ENCODE results near the gene POU6F2.
"Not testable (repeated sequence)": the region's sequence is repeated elsewhere in the genome, so short reads cannot be mapped to it uniquely, and the experiment has no call there.

POU6F2 gene

DNA sequence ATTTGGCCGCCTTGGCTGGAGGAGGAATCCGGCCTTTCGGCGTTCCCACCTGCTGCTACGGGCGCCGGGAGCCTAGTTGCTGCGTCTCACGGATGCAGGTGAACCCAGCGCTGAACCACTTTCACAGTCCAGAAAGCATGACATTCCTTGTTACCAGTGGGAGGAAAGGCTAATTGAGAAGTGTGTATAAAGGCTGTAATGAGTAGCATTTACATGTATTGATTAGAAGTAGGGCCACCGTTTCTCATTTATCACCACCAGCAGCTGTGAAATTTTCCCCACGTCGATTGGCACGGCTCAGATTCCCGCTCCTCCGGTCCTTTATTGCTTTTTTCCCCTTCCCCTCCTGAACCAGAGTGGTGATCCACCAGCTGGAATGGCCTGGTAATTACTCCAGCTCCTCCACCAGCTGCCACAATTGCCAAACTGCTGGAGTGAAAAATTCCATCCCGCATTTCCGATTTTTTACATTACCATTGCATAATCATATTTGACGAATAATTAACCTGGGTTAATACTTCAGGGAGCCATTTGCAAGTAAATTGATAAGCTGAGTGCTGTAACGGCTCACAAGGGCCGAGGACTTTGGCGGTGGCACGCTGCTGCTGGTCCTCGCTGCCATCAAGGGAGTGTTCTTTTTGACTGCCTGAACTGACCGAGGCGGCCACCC lies 153.3 kb downstream of the POU6F2 start:
- no peak for DNase-seq

DNA sequence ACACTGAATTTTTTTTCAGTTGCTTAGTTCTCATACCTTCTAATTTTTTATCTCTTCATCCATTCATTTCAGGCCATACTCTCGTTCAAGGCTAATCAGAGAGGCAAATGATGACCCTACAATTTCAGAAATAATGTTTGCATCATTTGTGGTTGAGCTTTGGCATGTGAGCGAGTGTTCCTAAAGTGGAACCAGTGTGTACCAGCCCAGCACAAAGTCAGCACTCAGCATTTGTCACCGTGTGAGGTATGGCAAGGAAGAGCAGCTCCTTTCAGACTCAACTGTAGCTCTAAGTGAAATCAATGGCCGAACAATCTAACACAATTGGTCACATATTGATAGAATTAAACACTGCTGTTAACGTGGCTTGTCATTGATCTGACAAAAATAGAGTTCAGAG lies 154.6 kb downstream of the POU6F2 start:
- no peak for DNase-seq

DNA sequence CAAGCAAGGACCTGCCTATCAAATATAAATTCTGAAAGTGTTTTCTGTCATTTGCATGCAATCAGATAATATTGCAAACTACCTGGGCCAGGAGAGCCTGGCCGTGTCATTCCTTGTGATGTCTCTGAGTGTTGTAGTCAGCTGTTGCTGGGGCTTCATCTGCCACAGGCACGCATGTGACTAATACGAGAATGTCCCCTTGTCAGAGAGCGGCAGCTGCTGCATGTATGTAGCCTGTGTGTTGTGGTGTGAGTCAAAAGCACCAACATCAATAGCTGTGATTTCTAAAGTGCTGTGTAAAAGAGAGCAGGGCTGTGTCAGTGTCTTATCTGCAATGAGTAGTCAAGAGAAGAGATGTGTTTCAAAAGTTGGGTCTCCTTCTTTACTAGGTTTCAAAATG lies 155.4 kb downstream of the POU6F2 start:
- no peak for DNase-seq

DNA sequence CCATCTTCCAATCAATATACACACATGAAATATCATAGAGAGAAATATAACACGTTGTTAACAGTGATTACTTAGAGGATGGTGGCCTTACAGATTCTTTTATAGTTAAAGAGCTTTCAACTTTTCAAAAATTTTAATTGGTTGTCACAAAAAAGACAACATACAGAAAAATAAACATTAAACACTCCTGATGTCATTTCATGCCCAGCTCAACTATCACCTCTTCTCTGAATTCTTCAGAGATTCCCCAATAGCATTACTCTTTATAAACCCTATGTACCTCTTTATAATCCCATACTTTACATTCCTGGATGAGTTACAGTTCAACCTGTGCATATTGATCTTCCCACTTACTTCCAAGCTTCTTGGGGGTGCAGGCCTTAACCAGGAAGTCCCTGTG lies 159.8 kb downstream of the POU6F2 start:
- DNase-seq, result no peak

DNA sequence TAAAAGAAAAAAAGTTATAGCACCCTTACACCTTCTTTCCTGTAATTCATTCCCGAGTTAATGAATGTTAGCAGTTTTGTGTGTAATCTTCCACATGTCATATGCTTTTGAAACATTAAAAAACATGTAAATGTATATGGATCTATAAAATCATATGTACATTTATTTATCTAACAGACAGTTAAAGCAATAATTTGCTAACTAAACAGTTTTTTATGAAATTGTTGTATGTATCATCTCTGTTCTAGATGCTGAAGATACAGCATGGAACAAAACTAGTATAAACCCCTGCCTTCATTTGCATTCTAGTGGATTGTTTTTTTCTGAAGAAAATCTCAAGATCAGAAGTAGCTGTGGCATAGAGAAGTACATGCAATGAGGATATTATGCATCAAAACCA lies 165.0 kb downstream of the POU6F2 start:
- DNase-seq, result no peak

DNA sequence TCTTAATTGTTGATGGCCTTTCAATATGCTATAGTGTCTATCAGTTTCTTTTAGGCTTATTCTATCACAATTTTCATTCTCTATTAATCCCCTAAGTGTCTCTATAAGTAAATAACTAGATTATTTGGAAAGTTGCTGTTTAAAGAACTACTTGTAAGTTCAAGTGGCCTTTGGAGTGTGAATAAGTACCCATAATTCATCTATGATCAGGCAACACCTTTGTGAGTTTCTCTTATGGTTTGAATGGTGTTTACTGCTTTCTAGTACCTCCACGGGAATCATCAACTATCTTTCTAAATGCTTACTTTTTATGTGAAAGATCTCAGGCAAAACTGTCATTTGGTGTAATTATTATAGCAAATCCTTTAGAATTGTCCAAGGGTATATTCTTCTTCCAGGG lies 166.7 kb downstream of the POU6F2 start:
- DNase-seq, result no peak

DNA sequence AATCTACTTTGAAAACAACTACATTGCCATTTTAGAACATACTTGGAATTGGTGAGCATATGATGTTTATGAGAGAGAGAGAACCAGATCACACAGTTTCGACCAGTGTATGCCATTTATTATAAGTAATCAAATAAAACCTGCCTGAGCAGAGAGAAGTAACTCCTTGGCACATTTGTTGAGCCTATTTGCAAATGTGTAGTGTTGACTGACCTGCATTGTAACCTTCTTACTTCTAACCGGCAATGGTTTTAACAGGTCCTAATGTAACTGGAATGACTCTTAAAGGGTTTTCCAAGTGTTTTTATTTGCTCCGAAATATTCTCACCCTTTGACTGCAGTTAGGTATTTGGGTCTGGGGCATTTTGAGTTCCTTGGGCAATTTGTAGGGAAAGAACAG lies 167.6 kb downstream of the POU6F2 start:
- DNase-seq, result no peak

DNA sequence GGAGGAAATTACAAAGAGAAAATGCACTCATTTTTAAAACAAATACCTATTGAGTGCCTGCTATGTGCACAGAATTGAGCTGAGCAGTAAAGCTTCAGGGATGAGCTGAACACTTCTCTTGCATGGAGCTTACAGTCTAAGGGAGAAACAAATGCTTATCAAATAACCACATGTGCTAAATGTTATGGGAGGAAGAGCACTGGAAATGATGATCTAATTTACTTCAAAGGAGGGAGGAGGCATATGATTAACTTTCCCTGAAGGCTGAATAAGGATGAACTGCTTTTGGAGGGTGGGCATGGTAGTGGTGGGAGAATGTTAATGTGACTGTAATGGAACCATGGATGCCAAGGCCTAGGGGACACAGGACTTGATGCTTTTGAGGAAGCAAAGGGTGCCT lies 168.2 kb downstream of the POU6F2 start:
- no peak for DNase-seq

DNA sequence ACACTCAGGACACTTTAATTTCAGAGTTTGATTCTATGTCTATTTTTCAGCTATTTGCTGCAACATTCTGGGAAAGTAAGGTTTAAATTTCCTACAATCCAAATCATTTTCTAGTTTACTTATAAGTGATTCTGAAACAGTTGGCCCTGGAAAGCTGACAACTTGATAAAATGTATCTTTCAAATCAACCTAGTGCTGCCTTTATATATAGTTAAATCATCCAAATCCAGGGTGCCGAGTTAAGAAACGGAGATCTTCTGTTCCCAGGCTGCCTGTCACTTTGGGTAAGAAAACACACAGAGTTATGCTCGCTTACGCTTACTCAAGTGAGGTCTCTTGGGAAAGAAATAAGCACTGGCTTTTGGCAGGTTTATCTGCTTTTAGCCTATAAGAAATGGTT lies 175.0 kb downstream of the POU6F2 start:
- no peak for DNase-seq

DNA sequence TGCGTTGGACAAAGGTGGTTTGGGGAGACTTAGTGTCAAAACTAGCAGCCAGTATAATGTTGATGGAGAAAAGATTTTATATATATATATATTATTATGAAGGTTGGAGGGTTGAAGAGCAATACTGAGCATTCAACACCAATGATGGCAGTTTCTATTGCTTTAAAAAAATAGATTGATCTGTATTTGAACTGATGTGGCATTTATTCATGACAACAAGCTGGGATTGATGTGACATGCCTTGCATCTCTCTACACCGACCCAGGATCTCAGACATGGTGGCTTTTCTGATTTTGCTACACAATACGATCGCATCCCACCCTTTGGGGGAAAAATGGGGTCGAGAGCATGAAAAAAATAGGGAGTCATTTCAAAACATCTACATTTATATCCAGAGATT lies 175.4 kb downstream of the POU6F2 start:
- no peak for DNase-seq

DNA sequence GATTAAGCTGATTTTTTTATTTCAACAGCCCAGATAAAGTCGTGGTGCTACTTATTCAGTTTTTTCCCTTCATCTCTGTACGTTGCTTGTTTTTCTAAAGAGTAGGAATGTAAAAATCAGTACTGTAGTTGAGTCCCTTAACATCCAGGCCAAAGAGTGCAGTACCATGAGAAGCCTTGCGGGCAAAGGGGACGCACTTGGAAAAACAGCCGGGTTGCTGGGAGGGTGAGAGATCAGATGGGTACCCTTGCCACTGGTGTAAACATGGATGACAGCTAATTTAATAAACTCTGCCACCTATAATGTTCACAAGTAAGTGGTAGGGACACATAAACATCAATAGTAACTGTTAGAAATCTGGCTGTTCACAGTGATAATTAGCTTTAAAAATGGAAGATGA lies 175.9 kb downstream of the POU6F2 start:
- no peak for DNase-seq

DNA sequence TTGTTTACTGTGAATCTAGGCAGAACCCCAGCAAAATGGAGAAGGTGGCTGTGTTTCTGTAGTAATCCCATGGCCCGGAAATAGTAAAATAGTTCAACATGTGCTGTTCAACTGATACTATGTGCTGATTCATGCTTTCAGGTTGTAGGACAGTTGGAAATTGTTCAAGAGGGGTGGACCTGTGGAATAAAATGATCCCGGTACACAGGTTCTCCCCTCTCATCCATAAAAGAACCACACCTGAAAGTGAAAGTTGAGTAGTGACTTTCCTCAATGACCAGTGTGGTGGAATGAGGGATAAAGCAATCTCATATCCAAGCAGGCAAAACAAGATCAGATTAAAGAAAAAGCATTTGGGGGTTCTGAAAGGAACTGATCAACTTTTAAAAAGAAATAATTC lies 177.1 kb downstream of the POU6F2 start:
- DNase-seq, result no peak

DNA sequence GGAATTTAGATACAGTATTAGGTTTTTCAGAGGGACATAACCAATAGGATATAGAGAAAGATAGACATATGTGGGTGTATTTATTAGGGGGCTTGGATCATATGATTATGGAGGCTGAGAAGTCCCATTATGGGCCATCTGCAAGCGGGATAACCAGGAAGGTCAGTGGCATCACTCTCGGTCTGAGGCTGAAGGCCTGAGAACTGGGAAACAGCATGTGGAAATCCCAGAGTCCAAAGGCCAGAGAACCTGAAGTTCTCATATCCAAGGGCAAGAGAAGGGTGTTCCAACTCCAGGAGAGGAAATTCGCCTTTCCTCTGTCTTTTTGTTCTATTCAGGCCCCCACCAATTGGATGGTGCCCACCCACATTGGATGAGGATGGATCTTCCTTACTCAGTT lies 180.7 kb downstream of the POU6F2 start:
- no peak for DNase-seq

DNA sequence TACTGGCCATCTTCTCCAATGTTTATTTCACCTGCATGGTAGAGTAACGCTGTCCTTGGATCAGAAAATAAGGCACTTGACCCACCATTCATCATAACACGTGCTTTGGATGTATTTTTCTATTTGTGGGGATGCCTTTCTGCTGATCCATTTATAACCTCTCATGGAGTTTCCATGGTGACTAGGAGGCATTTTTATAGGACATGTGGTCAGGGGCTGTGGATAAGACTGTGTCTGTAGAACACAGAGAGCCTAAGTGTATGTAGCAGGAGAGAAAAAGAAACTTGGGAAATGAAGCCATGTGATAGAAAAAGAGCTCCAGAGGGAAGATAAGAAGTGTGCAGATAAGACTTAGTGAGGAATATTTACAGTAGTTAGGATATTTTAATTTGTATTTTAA lies 184.2 kb downstream of the POU6F2 start:
- DNase-seq, result no peak

DNA sequence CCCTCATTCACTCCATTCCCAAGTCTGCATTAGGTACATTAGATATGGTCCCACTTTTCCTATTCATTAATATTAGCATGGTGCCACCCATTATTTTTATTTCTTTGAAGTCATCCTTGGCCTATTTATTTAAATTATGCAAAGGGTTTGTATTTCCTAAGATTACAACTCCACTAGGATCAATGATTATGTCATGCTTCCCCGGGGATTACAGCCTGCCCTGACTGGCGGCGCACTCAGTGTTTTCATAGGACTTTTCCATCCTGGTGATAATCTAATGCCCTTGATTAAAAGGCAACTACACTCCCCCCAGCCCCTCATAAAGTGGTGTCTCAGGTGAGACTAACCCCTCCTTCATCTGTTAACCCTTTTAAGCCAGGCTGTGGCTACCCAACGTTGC lies 187.2 kb downstream of the POU6F2 start:
- no peak for DNase-seq

DNA sequence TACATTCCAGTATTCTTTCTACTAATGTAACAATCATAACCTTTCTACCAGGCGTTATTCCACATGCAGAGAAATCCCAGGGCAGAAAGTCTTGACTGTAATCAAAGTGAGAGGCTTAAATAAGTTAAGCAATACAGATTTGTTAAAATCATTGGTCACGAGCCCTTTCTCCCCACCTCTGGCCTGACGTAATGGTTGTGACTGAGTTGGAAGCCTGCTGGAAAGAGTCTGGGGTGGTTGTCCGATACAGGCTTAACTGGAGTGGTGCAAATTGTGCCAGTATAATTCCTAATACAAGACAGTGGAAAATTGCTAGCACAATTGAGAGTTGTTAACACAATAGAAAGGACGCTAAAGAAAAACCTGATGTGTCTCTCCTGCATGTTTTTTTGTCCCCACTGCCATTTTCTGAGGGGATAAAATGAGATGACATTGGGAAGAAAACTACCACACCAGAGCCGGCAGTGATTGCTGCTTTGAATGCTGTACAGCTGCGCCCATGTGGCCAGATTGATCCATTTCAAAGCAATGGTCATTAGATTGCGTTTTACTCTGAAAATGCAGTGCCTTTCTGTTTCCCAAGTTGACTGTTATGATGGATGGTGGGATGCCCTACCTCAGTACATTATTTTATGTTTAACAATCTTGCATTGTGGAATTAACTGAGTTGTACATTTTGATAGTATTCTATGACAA lies 190.8 kb downstream of the POU6F2 start:
- no peak for DNase-seq

DNA sequence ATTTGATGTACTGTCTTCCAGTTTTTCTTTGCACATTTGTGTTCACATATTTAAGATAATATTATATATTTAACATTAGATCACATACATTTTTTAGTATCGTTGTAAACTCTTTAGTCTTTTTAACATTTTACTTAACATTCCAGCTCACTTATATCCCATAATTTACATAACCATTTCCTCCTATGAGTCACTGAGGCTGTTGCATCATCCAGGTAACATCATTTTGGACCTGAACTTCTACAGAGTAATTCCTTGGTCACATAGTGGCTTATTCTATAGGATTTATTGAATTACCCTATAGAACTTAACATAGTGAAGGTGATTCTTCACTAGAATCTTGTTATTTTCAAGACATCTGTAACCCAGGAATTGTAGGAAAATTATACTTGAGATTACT lies 194.4 kb downstream of the POU6F2 start:
- no peak for DNase-seq

DNA sequence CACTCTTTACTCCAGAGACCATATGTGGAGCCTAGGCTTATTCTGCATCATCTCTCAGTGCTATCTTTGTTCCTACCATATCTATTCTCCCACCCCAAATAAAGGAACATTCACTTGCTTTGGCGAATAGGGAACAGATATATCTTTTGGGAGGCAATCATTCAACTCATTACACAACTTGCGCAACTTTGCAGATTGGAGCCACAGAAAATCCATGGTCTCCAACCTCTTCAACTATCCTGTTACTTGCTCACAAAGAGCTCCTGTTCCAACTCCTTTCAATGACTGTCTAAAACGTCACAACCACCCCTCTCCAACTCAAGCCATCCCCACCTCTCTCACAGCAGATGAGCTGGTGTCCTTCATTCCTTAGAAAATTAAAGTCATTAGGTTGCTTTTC lies 203.7 kb downstream of the POU6F2 start:
- no peak for DNase-seq

DNA sequence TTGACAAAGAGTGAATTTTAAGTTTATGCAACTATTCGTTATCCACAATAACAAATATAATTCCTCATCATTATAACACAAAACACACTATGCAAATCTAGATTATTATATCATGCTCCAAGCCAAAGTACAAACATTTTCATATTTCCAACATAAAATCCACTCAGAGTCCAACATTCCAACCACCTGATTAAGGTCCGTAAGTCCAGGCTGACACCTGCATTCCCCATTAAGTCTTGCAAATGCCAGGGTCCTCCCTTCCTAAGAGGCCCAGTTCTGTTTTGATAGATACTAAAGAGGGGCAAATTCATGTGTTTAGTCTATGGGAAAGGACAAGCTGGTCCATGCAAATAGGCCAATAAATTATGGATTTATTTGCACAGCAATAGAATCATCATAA lies 206.1 kb downstream of the POU6F2 start:
- DNase-seq, result no peak

DNA sequence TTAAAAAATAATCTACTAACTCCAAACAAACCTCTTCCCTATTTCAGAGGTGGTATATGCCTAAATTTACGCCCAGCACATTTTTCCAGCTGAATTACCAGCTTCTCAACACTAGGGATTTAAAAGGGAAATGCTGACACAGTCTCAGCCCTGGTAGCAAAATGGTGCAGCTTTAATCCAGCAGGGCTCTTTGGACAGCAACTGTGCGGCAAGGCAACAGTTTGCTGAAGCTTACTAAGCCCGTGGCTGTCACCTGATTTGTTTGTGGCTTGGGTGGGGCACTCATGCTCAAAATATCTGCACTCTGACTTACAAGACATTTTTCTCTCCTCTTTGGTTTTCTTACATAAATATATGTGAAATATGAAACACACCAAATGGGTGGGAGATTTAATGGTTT lies 206.7 kb downstream of the POU6F2 start:
- DNase-seq, result no peak

DNA sequence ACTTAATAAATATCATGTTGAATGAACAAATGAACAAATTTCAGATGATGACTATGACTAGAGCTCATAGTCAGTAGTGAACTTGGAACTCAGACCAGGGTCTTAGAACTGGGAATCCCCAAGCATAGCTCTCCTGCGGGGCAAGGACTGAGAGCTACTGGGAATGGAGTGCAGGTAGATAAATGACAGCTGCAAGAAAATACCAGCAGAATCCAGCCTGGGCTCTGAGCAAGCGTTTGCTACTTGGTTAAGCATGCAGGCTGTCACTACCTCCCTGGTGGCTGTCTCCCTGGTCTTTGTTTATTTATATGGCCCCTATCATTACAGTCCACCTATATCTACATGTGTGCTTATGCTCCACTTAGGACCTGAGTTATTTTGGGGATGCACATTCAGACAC lies 208.4 kb downstream of the POU6F2 start:
- DNase-seq, result no peak

DNA sequence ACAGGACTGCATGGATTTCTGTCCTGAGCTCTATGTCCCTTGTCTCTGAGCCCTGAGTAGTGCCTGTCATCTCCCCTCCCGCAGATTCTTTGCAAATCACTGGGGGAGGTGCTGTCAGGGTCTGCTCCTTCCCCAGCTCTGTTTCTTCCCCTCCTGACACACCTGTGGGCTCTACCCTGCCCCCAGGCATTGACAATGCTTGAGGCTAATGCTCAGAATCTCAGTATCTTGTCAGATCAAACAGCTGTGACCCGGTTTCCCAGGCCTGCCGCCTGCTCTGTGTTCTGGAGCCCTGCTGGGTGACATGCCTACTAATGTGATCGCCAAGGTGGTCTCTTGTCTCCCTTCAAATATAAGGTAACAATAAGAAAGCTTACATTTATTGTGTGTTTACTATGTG lies 209.0 kb downstream of the POU6F2 start:
- no peak for DNase-seq

DNA sequence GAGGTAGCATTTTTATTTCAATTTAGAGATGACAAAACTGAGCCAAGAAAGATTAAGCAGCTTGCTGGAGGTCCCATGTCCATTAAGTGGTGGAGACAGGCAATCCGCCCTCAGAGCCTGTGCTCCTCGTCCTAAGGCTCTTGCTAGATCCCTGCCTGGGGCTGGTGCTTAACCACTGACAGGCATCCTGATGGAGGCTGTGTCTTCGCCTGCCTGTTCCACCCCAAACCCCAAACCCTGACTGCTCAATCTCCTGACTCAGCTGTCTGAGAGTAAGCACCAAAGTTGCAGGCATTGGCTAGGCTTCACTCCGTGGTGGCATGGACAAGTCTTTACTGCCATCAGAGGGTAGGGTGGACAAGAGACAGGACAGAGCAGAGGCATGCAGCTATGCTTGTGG lies 209.4 kb downstream of the POU6F2 start:
- DNase-seq, result no peak

DNA sequence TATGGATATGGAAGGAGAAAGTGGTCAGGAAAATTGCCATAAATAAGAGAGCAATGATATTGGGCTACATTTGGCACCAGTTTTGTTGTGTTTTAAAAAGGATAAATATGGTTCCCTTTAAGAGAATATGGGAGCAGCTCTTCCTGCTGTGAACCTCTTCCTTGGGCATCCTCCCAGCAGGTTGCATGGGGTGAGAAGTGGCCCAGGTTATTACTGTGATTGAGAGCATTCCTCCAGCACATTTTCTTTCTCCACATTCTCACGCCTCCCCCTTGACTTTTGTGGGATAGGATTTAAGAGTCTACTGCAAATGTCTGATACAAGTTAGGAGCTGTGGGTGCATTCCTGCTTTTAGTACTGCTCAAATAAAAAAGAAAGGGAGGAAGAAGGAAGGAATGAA lies 214.8 kb downstream of the POU6F2 start:
- DNase-seq, result no peak

DNA sequence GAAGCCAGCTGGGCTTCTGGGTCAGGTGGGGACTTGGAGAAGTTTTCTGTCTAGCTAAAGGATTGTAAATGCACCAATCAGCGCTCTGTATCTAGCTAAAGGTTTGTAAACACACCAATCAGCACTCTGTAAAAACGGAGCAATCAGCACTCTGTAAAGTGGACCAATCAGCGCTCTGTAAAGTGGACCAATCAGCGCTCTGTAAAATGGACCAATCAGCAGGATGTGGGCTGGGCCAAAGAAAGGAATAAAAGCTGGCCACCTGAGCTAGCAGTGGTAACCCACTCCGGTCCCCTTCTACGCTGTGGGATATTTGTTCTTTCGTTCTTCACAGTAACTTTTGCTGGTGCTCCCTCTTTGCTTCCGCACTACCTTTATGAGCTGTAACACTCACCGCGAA lies 216.7 kb downstream of the POU6F2 start:
- DNase-seq, result not testable (repeated sequence)

Data from GOT3 (cell line).